ENCODE results near the gene AOPEP.

- TF ChIP-seq CTCF (conservative IDR thresholded peaks at IDR 0.05; ENCODE audit: low read length) = no peak
- TF ChIP-seq EZH2phosphoT487 (IDR thresholded peaks at IDR 0.05; ENCODE audit: borderline replicate concordance) = no peak
These were observed 247.0 kb downstream of the AOPEP start for GRCh38 chr9:94973451-94973941.
